HG02798 (cell line): ENCODE measurements around the gene POM121.
"Not testable (repeated sequence)": the region's sequence is repeated elsewhere in the genome, so short reads cannot be mapped to it uniquely, and the experiment has no call there.

Source experiments
- ATAC-seq: cut with Tn5 transposase; IDR thresholded peaks from one replicate; pipeline ENCODE4 v1.9.1; 2021; ENCODE audit warnings: mild to moderate bottlenecking; ENCODE audit not compliant: unreplicated experiment, poor library complexity

The POM121 gene

DNA sequence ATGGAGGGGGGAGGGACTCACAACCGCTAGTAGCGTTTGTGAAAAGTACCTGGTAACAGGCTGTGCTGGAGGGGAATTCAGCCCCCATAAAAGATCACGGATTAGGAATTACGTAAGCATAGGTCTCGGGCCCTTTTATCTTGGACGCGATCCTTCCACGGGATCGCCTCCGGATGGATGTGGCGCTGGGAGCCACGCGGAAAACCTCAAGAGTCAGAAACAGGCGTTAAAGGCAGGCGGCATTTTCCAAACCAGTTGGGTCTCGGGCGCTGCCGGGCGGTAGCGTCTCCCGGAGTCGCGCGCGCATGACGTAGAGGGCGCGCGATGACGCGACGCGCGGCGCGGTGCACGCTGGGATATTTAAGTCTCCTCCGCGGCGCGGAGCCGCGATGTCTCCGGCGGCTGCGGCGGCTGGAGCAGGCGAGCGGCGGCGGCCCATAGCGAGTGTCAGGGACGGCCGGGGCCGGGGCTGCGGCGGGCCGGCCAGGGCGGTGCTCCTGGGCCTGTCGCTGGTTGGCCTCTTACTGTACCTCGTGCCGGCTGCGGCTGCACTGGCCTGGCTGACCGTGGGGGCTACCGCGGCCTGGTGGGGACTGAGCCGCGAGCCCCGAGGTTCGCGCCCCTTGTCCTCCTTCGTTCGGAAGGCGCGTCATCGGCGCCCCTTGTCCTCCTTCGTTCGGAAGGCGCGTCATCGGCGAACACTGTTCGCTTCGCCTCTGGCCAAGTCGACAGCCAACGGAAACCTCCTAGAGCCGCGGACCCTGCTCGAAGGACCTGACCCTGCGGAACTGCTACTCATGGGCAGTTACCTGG lies at the start of gene POM121:
TSS of gene POM121 (plus strand) at position 363 of the 813 bp plus-strand sequence. CDS start at position 390, 27 bp downstream.
- ATAC-seq = peak; percentile 93

DNA sequence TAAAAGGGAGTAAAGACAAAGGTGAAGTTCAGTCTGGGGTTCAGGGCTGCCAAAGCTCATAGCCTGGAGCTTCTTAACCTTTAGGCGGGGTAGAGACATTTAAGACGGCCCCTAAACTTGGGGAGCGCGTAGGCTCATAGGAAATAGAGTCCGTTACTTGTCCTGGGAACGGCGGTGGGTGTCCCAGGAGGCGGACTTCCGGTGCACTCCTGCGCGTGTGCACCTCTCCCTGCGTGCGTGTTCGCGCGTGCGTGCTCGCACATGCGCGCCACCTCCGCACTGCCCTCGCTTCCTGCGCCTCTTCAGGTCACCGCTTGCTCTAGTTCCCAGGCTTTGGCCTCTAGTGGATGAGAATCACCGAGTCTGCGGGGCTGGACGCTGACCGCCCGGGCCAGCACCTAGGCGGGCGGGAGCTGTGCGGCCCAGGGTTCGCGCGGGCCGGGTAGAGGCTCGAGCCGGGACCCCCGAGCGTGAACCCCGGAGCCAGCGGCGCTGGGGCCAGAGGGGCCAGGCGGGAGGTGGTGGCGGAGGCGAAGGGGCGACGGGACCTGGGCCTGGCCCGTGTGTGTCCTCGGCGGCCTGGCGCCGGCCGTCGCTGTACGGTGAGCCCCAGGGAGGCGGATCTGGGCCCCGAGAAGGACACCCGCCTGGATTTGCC lies 45.7 kb upstream of the POM121 start:
- peak; percentile 100 for ATAC-seq

DNA sequence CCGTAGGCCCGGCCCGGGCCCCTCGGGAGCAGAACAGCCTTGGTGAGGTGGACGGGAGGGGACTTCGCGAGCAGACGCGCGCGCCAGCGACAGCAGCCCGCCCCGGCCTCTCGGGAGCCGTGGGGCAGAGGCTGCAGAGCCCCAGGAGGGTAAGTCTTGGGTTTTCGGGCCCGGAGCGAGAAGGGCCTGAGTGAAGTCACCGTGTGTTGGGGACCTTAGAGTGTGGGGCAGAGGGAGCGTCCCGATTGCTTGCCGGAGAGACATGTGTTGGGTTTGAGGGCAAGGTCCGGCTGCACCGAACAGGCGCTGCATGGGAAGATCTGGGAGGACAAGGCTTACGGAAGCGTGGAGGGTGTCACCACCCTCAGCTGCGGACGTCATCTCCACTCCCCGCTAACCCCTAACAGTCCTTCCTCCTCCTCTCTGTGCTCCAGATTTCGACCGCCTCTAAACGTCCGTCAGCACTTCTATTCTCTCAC lies 45.1 kb upstream of the POM121 start:
- ATAC-seq = peak; percentile 8

DNA sequence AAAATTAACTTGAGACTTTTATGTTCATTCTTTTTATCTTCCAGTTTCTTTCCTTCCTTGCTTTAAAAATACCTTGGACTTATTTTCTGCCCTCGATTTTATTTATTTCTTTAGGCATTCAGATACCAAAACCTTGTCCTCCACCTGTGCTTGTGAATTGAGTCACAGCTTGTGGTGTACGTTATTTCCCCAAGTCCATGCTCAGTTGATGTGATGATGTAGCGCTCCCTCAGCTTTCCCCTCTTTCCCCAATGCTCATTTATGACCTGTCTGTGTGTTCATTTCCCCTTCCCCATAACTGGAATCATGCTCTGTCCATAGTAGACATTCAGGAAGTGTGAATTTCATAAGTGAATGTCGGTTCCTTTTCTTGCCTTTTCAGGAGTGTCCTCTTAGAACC lies 33.1 kb upstream of the POM121 start:
- ATAC-seq = not testable (repeated sequence)

DNA sequence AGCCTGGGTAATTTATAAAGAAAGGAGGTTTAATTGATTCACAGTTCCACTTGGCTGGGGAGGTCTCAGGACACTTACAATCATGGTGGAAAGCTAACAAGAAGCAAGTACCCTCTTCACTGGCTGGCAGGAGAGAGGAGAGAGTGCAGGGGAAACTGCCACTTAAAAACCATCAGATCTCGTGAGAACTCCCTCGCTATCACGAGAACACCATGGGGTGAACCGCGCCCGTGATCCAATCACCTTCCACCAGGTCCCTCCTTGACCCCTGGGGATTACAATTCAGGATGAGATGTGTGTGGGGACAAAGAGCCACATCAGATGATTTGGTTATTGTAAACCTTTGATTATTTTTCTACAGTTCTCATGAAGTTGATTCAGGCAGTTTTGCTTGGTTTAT lies 20.2 kb upstream of the POM121 start:
- not testable (repeated sequence) for ATAC-seq

DNA sequence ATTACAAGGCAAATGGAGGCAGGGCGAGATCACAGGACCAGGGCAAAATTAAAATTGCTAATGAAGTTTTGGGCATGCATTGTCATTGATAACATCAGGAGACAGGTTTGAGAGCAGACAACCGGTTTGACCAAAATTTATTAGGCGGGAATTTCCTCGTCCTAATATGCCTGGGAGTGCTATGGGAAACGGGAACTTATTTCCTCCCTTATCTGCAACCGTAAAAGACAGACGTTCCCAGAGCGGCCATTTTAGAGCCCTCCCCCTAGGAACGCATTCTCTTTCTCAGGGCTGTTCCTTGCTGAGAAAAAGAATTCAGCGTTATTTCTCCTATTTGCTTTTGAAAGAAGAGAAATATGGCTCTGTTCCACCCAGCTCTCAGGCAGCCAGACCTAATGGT lies 16.5 kb upstream of the POM121 start:
- not testable (repeated sequence) for ATAC-seq

DNA sequence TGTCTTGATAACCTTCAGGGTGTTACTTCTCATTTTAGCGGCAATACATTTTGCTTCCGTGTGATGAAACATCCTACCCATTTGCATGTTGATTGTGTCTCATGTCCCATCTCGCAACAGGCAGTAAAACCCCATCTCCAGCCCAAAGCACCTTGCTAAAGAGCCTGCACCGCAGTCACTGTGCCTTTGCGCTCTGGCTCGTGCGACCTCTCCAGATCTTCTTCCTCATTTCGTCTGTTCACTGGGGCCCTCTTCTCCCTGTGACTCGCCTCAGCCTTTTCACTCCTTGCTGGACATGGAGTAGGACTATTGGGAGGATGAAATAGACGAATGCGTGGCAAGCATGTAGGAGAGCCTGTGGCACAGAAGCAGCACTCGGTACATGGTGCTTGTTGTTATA lies 13.5 kb upstream of the POM121 start:
- ATAC-seq = not testable (repeated sequence)

DNA sequence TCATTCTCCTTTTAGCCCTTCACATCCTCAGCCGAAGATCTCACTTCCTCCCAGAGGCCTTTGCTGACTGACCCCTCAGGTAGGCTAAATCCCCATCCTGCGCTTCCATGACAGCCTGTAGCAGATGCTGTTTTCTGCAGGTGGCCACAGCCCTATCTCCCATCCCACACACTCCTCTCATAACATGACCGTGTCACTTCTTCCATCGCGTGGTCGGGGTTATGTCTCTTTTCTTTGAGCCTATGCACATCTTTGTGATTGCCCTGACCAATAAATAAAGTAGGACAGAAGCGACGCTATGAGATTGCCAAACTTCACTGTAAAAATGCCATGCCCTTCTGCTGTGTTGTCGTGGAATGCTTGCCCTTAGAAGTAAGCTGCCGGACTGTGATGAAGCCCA lies 11.1 kb upstream of the POM121 start:
- ATAC-seq = not testable (repeated sequence)

DNA sequence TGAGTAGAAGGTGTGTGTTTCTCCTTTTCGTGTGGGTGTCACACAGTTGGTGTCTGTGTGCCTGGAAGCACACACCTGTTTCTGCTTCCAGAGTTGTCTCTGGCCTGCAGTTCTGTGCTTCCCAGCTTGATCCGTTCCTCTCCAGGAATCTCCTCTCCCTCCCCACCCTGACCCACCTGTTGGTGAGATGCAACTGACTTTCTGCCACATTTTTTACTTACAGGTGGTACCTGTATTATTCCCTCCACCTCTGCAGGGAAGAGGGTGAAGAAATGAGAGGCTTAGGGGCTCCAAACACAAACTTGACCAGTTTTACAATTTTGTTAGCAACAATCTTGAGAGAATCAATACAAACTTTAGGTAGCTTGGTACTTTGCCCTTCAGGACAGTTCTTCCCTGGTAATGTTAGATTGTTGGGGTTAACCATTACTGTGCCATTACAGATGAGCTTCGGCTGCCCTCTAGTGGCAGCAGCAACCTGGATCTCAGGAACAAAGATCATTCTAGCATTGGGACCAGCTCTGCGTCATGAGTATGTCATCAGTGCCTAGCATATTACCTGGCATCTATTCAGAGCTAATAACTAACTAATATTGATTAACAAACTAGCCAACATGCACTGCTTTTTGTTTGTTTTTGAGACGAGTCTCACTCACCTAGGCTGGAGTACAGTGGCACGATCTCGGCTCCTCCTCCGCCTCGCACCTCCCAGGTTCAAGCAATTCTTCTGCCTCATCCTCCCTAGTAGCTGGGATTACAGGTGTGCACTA lies 10.0 kb upstream of the POM121 start:
- ATAC-seq = peak; percentile 78

DNA sequence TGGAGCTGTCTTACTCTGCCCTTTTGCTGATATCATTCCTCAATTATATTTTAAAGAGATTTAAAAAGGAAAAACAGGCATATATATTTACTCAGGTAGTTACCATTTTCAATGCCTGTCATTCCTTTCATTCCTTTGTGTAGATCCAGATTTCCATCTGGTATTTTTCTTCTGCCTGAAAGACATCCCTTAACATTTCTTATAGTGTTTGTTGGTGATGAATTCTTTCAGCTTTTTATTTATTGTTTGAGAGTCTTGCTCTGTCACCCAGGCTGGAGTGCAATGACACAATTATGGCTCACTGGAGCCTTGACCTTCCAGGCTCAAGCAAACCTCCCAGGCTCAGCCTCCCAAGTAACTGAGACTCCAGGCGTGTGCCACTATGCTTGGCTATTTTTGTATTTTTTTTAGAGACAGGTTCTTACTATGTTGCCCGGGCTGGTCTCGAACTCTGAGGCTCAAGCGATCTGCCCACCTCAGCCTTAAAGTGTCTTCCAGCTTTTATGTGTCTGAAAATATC lies 5.6 kb upstream of the POM121 start:
- ATAC-seq = no peak

DNA sequence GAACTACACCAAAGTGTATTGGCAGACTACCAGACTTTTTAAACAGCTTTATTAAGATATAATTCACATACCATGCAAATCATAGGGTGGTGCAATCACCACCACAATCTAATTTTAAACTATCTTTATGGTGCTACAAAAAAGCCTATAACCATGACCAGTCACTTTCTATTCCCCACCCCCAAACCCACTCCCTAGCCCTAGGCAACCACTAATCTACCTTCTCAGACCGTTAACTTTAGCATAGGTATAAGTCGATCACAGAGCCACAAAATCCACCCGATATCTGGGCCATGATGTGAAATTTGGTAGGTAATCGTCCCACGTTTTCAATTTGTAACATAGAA lies 536 bp upstream of the POM121 start:
- peak; percentile 9 for ATAC-seq

DNA sequence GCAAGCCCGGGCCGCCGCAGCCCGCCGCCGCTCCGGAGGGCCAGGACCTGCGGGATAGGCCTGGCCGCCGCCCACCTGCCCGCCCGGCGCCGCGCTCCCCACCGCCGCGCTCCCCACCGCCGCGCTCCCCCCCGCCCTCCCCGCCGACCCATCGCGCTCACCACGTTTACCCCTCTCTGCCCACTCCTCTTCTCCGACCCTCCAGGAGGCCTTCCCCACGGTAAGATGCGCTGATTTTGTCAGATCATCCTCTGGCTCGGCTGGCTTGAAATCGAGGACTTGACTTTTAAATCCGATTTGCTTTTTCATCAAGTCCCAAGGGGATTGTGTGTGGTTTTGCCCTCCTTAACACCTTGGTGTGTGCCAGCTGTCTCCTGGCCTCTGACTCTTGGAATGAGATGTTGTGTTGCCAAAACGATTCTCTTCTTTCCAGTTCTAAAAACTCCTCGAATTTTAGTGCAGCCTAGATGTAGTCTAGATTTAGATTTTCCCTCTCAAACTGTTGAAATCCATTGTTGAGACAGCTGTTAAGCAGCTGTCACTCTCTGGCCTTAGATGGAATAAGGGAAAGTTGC lies 738 bp downstream of the POM121 start:
- no peak for ATAC-seq

DNA sequence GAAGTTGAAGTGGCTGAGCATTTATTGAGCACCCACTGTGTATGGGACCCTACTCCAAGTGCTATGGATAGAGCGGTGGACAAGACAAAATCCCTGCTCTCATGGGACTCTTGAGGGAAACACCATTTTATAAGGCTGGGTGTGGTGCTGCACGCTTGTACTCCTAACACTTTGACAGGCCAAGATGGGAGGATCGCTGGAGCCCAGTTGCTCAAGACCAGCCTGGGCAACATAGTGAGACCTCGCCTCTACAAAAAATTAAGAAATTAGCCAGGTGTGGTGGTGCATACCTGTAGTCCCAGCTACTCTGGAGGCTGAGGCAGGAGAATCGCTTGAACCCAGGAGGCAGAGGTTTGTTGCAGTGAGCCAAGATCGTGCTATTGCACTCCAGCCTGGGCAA lies 2.9 kb downstream of the POM121 start:
- not testable (repeated sequence) for ATAC-seq

DNA sequence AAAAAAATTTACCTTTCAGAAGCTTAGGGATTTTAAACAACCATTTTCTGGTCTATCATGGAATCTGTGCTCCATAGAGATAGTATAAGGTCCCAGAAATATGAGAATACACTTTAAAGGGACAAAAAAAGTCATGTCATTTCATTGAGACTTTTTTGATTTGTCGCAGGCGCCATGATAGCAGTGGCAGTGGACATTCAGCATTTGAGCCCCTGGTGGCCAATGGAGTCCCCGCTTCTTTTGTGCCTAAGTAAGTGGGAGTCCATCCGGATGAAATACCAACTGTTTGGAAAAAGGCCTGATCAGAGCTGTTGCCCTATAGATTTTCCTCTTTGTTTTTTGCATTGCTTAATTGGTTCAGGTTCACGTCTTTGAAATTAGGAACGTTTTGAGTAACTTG lies 3.3 kb downstream of the POM121 start:
- ATAC-seq = not testable (repeated sequence)

DNA sequence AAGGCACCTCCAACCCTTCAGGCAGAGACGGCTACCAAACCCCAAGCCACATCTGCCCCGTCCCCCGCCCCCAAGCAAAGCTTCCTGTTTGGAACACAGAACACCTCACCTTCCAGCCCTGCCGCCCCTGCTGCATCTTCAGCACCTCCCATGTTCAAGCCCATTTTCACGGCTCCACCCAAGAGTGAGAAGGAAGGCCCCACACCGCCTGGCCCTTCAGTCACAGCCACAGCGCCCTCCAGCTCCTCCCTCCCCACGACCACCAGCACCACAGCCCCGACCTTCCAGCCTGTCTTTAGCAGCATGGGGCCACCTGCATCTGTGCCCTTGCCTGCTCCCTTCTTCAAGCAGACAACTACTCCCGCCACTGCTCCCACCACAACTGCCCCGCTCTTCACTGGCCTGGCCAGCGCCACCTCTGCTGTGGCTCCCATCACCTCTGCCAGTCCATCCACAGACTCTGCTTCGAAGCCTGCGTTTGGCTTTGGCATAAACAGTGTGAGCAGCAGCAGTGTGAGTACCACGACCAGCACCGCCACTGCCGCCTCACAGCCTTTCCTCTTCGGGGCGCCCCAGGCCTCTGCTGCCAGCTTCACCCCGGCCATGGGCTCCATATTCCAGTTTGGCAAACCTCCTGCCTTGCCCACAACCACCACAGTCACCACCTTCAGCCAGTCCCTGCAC lies 17.3 kb downstream of the POM121 start:
- not testable (repeated sequence) for ATAC-seq

DNA sequence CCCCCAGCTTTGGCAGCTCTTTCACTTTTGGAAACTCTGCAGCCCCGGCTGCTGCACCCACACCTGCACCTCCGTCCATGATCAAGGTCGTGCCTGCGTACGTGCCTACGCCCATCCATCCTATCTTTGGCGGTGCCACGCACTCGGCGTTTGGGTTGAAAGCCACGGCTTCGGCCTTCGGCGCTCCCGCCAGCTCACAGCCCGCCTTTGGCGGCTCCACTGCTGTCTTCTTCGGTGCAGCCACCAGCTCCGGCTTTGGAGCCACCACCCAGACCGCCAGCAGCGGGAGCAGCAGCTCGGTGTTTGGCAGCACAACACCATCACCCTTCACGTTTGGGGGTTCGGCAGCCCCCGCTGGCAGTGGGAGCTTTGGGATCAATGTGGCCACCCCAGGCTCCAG lies 18.1 kb downstream of the POM121 start:
- ATAC-seq = not testable (repeated sequence)

DNA sequence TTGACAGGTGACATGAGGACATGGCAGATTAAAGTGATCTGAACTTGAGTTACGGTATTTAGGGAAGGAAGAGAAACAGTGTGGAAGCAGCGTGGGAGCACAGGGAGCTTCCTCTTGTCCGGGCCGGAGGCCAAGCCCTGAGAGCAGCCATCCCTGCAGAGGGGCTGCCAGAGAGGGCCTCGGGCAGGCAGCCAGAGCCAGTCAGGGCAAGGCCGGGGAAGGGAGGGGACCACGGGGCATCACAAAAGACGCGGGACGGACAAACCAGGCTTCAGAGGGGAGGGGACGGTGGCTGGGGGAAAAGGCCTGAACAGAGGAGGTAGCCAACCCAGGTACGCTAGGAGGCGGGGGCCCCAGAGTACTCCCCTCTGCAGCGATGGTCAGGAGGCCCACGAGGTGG lies 20.0 kb downstream of the POM121 start:
- not testable (repeated sequence) for ATAC-seq

DNA sequence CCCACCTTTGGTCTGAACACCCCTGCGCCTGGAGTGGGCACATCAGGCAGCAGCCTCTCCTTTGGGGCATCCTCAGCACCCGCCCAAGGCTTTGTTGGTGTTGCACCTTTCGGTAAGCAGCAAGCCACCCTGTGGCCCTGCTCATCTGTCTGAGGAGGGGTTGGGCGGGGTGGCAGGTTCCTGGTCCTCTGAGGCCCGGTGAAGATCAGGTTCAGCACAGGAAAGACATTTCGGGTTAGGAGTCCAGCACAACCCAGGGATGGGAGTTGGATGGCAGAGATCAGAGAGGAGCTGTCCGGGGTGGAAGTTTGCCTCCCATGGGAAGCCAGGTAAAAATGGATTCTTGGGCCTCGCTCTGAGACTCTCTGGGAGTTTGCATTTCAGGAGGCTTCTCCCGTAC lies 20.7 kb downstream of the POM121 start:
- not testable (repeated sequence) for ATAC-seq

DNA sequence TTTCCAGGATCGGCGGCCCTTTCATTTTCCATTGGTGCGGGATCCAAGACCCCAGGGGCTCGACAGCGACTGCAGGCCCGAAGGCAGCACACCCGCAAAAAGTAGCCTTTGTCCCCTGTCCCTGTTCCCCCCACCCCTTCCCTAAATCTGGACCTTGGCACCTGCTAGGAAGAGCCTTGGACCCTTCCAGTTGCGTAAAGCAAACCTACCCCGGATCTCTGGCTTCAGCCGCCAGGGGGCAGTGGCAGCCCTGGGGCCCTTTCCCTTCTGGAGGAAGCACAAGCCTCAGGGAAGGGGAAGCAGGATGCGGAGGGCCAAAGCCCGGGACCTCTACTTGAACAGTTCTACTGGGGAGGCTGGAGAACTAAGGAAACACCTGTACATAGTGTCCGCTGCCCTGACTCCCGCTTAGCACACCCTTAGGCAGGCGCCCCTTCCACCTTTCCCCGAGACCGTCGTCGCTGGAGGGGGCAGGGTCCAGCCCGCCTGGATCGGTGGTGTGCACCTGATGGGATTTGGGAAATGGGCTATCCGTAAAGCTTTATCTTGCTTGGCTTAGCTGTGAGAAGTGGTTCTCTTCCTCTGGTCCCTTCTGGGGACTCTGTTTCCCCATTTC lies 21.3 kb downstream of the POM121 start:
- not testable (repeated sequence) for ATAC-seq
